Activated naive CD8-positive, alpha-beta T cell treated with anti-CD3 and anti-CD28 coated beads, Interleukin-2, amount 50 U/mL, for 16 hours (primary cell): ENCODE data around the gene ATP5PD.

Source experiments
- DNase-seq: peaks from one replicate; pipeline ENCODE4 v3.0.0-alpha.2; 2020; ENCODE audit warnings: low read depth, low spot score

Gene ATP5PD

GRCh38 chr17:74998783-74999182 lies 48.0 kb downstream of the ATP5PD start:
- no peak for DNase-seq

GRCh38 chr17:74995847-74996246 lies 50.9 kb downstream of the ATP5PD start:
- DNase-seq = no peak

GRCh38 chr17:74994440-74994839 lies 52.3 kb downstream of the ATP5PD start:
- no peak for DNase-seq

- DNase-seq = no peak
Observed at GRCh38 chr17:74992223-74992622, 54.5 kb downstream of the ATP5PD start.

GRCh38 chr17:74990581-74991105 lies 56.1 kb downstream of the ATP5PD start:
- DNase-seq = no peak
